Measurements from ENCODE around the gene ABCA8.

ABCA8 gene

DNA sequence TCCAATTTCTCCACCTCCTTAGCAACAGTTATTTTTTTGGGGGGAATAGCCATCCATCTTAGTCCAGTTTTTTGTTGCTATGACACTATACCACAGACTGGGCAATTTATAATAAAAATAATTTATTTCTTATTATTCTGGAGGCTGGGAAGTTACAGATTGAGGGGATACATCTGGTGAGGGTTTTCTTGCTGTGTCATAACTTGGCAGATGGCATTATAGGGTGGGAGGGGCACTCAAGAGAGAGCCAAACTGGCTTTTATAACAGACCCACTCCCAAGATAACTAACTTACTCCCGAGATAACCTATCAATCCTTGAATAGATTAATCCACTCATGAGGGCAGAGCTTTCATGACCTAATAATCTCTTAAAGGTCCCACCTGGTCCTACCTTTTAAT is 84.2 kb downstream of the ABCA8 start:
- DNase-seq: no peak

DNA sequence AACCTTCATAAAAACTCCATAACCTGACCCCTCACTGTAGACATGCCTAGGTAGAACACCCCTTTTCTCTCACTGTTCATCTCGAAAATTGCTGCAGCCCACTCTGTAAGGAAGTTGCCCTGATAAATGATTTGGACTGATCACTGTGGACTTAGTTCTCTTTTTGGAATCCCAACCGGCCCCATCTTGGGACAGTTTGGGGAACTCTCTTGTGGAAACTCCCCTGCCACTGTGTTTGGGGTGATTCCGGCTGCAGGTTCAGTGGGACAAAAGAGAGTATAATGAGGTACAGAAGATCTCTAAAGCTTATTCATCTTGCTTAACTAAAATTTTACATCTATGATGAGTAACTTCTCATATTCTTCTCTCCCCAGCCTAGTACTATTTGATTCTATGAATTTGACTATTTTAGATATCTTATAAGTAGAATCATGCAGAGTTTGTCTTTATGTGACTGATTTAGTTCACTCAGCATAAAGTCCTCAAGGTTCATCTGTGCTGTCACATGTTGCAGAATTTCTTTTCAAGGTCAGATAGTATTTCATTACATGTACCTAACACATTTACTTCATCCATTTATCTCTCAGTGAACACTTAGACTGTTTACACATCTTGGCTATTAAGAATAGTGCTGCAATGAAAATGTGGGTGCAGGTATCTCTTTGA is 84.9 kb downstream of the ABCA8 start:
- no peak for DNase-seq

DNA sequence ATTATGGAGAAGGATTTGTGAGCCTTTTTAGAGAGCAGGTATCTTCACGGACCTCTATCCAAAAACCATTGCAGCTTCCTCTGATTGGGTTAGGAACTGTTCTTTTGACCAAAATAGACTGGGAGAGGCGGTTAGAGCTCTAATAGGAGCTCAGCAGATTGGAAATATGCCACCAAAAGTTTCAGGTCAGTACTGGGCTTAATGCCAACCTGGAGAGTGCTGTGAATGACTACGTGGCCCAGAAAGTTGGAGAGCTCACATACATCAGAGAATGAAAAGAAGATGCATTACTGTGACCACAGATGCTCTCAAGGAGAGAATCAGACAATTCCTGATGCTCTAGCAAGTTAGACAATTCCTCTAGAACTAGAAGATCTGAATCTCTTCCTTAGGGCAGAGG is 86.5 kb downstream of the ABCA8 start:
- no peak for DNase-seq

DNA sequence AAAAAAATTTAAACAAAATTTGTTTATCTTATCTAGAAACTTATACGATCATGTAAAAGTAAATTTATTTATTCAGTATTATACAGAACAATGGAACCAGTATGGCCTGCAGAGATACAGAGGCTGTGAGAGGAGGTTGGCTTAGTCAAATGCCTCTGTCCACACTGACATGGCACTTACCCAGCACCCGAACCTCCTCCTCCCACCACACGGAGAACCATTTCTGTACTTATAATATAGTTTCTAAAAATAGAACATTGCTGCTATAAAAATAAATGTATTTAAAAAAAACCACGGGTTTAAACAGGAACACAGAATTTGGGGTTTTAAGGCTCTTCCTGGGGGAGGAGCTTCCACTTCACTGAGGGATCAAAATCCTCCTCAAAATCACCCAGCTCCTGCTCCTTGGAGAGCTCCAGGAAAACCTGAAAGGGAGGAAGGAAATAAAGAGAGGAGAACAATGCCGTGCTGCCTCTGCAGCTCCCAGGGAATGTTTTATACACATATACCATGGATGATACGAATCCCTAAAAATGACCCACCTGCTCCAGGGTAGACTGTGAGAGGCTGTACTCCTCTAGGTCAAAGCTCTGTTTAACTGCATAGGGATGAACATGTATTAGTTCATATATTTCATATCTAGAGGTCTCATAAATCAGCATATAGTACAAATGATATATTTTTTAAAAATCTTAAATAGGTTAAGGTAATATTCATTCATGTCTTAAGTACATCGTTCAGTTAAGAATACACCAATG is 87.3 kb downstream of the ABCA8 start:
- no peak for DNase-seq

DNA sequence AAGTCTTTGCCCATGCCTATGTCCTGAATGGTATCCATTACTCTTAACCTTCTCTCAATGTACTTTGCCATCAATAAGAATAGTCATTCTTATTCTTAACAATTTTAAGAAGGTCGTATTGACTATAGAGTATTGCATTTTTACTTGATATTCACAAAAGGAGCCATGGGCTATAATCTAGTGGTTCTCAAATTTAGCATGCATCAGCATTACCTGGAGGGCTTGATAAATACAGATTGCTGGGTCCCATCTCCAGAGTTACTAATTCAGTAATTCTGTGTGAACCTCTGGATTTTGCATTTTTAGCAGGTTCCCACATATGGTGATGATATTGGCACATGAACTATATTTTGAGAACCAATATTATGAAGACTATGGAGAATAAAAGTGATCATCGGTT is 89.6 kb downstream of the ABCA8 start:
- DNase-seq: no peak

DNA sequence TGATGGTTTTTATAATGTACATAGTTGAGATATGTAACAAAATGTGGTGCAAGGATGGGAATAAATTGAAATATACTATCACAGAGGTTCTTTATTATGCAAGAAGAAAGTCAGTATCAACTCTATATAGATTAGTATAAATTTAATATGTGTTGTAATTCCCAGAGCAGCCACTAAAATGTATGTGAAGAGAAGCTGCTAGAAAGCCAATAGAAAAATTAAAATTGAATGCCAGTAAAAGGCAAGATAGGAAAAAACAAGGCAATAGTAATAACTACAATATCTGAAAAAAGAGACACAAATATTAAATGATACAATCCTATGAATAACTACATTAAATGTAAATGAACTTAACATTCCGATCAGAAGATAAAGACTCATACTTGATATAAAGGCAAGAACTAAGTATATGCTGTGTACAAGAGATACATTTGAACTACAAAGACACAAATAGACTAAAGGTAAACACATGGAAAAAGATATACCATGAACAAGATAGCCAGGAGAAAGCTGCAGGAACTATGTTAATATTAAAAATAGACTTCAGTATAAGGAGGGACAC is 92.0 kb downstream of the ABCA8 start:
- DNase-seq: no peak

DNA sequence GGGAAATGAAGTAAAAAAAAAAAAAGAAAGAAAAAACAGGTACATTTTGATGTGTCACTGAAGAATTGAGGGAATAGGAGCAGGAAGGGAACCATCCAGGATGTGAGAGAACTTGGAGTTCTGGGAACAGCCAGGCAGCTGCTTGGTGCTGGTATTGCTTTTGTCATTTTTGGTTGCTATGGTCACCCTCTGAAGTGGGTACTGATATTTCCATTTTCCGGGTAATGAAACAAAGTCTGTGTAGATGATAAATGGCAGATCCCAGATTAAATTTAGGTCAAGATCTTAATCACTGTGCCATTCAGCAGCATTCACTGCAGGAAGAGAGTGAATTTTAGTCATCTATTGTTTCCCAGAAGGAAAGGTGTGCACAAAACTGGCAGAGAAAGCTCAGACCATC is 93.6 kb downstream of the ABCA8 start:
- DNase-seq: peak in 3 of 51 donors; percentile 4 to 44 (median 11)

DNA sequence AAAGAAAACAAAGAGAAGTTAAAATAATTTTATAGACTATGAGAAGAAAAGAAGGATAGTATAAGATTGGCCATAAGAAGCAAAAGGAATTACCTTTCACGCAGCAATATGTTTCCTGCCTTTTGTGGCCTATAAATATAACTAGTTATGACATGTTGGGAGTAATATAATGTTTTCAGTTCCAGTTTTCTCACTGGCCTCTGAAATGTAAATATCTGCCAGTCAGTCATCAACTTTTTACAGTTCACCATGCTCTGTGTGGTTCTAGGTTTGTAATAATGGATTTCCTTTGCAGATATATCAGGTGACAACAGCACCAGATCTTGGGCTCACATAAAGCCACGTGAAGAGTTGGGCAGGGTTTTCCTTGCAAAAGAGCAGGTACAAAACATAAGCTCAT is 94.3 kb downstream of the ABCA8 start:
- DNase-seq: no peak

DNA sequence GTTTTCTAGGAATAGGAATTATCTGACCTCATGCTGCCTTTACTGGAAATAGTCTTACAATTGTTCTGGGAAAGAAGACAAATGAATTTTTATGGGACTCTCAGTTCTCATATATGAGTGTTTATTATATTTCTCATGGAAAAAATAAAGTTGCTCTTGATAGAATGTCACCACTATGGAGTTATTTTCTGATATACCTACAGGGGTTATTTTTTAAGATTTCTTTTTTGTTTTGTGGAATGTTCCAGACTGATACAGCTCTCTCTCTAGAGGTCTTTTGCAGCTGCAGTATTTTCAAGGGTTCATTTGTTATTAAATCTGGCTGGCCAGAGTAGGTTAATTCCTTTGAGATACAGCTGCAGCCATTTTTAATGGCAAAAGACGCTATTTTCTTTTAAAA is 100.7 kb downstream of the ABCA8 start:
- DNase-seq: no peak

DNA sequence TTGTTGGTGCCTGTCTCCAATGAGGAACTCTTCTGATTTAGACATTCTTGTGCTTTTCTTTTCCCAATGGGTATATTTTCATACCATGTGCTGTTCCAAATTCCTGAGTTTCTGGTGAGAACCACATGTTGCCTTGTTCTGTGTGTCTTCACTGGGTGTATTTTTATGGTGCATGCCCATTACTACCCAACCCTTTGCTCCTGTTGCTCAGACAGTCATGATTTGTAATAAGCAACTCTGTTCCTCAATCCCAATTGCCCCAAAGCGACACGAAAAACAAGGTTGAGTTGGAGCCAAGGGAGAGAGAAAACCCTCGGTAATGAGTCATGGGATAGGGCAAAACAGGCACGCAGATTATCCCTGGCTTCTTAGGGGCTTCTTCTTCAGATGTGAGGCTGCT is 101.8 kb downstream of the ABCA8 start:
- DNase-seq: no peak

DNA sequence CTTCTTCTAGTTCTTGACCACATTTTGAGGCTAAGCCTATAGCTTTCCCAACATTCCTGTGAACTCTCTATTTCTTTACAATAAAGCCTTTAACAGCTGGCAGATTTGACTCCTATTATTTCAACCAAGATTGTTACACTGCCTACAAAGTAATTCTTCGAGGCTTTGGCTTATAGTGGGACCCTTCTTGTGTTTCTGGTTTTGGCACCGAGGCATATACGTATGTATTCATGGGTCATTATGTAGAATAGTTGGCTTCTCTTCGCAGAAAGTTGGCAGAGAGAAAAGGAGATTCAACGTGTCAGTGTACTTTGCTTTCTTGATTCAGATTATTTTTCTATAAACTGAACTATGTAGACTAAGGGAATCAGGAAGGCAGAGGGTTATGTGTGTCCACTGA is 102.2 kb downstream of the ABCA8 start:
- DNase-seq: no peak

DNA sequence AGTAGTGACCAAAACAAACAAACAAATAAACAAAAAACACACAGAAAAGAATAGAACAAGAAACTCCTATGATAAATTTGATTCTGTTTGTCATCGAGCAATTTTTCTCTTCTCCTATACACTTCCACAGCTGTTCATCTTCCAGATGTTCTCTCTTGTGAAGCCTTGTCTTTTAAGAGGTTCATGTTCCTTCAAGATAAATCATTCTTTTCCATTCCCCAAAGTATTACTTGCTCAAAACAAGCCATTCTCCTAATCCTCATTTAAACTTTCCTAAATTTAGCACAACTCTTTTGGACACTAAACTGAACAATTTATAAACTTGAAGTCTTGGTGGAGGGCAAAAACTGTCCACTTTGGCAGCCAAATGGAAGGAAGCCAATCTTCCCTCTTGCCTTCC is 103.3 kb downstream of the ABCA8 start:
- DNase-seq: no peak

DNA sequence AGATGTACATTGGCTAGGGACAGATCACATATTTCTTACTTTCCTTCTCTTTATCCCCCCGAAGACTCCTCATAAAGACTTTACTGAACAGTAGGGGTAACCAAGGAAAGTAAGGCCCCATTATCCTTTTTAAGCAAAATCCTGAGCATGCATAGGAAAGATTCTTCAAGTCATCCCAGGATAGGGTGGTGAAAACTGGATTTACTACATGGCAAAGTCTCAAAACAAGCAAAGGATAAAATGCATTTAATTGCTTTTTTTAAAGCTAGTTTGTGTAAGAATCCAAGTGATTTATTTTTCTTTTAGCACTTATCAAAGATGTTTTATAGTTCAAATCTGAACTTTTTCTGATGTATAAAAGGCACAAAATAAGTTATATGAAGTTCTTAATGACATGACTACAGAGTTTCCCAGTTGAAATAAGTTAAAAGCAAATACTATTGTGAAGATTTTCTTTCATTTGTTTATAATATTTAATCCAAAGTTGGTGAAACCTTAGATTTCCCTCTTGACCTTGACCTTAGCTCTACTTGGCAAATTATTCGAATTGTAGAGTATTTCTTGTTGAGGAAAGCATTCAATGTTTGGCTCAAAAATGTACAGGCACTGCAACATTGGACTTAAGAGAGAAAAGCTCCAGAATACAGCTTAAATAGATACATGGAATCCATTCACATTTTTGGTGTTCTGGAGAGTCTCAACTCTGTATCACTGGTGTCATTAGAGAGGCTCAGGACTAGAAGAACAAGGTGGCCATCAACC is 104.3 kb downstream of the ABCA8 start:
- no peak for DNase-seq

DNA sequence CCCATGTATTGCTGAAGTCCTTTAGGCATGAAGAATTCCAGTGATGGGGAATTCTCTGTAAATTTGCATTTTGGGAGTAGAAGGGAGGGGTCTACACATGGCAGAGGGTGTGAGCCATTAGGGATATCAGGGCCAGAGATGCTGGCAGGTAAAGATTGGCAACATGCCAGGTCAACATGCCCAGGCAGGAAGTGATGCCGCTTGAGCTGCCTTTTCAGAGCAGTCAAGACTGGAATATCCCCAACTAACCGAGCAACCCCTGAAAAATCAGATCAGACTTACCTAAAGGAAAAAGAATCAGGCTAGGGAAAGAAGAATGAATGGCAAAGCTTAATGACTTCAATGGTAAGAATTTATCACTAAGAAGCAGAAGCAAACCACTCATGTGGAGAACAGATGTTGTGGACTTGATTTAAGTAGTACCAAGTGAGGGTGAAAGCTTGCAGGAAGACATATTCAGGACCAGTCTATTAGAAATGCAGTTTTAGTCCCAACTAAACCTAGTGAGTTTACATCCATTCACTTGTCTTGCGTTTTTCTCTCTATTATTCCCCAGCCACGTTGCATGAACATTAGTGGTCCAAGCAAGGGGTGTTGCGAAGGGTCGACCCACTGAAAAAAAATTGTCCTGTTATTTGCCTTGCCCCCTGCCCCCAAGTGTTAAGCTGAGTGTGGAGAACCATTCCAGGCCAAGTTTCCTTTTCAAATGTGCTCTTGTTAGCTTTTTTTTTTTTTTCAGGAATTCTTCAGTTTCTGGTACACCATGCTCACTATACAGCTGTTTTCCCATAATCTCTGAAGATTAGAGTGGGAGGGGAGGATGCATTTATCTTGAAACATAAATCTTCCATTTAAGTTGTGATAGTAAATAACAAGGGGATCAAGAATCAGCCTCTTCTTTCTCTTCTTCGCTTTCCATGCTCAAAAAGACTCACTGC is 105.2 kb downstream of the ABCA8 start:
- DNase-seq: no peak

DNA sequence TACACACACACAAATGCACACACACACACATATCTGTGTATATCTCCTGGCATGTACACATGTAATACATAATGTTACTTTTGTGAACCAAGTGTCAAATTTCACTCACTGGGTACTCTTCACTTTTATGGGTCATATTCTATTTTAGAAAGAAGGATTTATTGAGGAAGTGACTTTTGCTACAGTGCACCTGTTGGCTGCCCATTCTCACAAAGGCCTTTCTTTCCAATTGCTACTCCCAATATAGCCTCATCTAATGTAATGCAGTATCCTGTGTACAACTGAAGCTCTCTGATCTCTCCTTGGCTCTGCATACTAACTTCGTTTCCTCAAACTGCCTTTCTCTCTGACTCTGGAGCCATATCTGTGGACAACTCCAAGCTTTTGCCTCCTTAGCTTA is 107.5 kb downstream of the ABCA8 start:
- no peak for DNase-seq

DNA sequence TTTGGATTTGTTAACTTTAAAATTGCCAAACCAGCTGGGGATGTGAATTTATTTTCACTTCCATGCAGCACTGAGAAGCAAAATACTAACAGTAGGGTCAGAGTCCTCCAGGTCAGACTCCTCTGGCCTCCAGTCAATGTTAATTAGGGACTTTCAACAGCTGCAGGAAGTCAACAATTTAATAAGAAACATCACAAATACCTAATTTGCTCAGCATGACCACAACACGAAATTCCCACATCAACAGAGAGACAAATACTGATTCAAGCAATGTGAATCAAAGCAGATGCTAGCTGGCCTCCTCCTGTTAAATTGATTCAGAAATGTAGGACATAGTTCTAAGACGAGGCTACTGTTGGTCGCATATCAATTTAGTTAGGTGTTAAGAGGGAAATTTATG is 111.7 kb downstream of the ABCA8 start:
- no peak for DNase-seq

DNA sequence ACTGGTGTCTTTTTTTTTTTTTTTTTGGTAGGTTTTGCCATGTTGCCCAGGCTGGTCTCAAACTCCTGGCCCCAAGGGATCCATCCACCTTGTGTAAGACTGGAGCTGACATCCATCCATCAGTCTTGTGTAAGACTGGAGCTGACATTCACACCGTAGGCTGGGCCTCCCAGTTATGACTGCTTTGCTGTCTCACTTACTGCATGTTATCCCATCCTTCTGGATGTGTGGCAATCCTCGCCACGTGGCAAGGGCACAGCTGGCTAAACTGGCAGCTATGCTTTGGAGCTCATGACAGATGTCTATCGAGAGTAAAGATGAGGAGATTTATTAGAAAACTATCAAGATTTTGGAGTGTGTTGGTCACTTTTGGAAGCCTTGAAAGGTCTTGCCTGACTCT is 115.1 kb downstream of the ABCA8 start:
- DNase-seq: peak in 10 of 51 donors; percentile 1 to 21 (median 9)

DNA sequence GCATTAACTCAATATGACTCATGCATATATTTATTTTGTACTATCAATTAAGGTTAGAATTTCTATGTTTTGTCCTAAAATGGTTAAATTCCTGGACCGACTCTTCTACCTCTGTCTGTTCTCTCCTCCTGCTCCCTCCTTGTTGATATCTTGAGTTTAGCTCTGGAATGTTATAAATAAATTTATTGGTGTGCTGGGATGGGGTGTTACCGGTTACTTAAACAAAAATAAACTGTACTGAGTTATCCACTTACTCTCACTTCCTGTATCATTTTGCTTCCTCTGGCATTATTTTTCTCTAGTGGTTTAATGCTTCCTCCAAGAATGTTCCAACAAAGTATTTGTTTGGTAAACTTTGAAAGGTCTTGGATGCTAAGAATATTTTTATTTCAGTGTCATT is 120.1 kb downstream of the ABCA8 start:
- DNase-seq: no peak

DNA sequence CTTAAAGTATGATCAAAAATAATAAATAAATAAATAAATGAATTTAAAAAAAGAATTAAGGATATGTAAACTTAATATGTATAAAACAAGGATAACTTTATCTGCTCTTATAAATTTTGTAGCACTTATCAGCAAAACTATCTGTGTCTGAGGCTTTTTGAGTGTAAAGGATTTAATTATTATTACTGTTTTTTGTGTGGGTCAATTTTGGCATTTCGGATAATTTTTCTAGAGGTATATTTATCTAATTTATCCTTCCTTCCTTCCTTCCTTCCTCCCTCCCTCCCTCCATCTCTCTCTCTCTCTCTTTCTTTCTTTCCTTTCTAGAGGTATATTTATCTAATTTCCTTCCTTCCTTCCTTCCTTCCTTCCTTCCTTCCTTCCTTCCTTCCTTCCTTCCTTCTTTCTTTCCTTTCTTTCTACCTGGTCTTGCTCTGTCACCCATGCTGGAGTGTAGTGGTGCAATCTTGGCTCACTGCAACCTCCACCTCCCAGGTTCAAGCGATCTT is 120.8 kb downstream of the ABCA8 start:
- no peak for DNase-seq

DNA sequence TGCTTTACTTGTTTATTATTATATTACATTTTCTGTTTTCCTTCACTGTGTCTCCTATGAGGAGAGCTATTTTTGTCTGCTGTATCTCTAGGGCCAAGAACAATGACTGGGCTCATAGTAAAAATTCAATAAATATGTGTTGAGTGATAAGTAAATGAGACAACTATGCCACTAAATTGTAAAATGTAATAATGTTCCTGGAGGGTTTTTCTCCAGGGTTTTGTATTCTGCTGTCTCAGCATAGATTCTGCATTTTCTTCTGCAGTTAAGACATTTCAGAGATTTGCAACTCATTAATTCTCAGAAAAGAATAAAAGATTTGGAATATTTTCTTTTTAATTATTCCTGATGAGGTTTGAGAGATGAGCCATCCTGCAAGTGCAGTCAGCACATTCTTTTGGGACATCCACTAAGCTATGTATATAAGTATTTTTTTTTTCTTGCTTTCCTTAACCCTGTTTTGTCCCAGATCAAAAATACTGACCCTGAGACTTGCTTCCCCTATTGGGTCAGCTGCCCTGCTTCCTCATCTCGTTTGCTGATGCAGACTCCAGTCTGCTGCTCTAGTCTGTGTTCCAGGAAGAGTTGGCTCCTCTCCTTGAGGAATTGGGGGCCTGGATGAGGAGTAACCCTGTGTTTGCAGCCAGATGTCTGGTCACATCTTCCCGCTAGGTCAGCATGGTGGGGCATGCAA is 122.9 kb downstream of the ABCA8 start:
- peak in 4 of 51 donors; percentile 3 to 14 (median 5) for DNase-seq

All from hypothalamus (tissue), 51 donors.